Activated naive CD8-positive, alpha-beta T cell treated with anti-CD3 and anti-CD28 coated beads, Interleukin-2, amount 50 U/mL, for 16 hours (primary cell): ENCODE measurements around the gene LYG2.
"Not testable (repeated sequence)": the region's sequence is repeated elsewhere in the genome, so short reads cannot be mapped to it uniquely, and the experiment has no call there.

ENCODE experiments used
- DNase-seq: peaks from one replicate; pipeline ENCODE4 v3.0.0-alpha.2; 2020; ENCODE audit warnings: low read depth, low spot score

Gene LYG2

GRCh38 chr2:99201959-99202678 lies 53.3 kb downstream of the LYG2 start:
- no peak for DNase-seq

DNA sequence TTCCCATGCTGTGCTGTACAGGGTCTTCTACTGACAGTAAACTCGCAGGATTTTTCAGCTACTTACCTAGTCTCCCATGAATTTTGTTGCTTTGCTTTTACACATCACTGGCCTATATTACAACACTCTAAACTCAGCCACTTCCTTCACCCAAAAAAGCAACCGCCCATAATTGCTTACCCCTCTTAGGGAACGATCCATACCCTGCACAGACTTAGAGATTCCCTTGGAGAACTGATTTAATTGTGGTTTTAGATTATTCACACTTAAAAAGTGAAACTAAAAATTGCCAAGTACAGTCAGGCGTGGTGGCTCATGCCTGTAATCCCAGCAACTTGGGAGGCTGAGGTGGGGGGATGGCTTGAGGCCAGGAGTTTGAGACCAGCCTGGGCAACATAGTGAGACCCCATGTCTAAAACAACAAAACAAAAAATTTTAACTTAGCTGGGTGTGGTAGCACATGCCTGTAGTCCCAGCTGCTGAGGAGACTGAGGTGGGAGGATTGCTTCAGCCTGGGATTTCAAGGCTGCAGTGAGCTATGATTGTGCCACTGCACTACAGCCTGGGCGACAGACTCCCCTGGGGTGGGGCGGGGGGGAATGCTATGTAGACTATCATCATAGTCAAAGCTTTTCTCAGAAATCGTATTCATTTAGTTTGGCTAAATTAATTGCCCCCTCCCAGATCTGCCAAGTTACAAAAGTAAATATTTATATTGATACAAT lies 55.2 kb downstream of the LYG2 start:
- DNase-seq, result no peak

DNA sequence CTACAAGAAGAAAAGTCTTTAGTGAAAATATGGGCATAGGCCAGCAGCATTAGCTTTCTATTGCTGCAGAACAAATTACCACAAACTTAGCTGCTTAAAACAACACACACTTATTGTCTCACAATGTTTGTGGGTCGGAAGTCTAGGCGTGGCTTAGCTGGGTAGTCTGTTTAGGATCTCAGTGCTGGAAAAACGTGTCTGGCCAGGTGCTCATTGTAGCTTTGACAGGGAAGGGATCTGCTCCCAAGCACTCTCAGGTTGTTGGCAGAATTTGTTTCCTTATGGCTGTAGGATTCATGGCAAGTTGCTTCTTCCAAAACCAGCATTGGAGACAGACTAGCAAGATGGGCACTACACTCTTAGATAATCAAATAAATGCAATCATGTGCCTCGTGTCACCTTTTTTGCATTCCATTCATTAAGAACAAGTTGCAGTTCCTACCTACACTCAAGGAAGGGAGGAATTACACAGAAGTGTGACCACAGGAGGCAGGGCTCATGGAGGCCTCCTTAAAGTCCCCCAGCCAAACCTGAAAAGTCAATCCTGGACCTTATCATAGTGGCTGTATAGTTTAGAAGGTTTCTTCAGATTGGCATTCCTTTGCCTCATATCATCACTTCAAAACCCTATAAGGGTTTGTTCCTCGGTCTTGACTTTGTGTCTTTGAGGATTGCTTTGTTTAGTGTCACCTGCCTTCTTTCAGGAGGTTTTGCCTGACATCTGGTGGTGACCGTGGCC lies 57.2 kb downstream of the LYG2 start:
- no peak for DNase-seq

GRCh38 chr2:99192364-99192763 lies 63.1 kb downstream of the LYG2 start:
- DNase-seq, result not testable (repeated sequence)
